GM18498 (cell line): ENCODE data around the gene HDAC7.
"Not testable (repeated sequence)": the region's sequence is repeated elsewhere in the genome, so short reads cannot be mapped to it uniquely, and the experiment has no call there.

Source experiments
- ATAC-seq: cut with Tn5 transposase; IDR thresholded peaks from one replicate; pipeline ENCODE4 v1.9.1; 2021; ENCODE audit warnings: mild to moderate bottlenecking, moderate library complexity; ENCODE audit not compliant: unreplicated experiment

Gene HDAC7

DNA sequence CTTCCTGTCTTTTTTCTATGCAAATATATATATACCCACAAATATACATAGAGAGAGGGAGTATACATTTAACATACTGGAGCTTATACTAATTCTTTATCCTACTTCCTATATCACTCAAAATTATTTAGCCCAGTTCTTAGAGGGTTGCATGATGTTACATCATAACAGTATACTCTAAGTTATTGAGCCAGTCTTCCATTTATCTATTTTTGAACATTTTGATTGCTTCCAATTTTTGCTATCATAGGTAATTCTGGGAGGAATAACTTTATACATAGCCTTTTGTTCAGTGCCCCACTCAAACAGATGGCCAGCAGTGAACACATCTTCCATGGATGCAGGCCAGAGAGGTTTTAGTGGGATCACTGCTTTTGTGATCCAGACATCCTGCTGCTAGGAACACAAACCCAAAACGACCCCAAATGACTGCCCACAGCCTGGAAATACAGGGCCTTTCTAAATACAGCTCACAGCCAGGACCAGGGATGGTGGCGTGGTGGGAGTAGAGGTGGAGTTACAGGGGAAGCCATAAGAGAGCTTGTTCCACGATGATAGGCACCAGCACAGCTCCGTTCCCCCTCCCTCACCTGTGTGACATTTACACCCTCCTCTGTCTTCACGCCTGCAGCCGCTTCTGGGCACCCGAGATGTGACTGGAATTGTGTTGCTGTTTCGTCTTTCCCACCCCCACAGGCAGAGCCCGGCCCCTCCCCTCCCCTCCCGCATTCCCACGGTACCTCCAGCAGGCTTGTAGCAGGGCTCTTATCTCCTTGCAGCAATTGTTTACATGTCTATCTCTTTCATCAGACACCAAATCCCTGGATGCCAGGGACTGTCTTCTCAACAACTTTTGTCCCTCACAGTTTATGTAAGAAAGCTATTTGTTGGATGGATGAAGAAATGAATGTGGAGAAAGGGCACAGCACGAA, 30.7 kb upstream of the HDAC7 start:
- ATAC-seq = no peak

DNA sequence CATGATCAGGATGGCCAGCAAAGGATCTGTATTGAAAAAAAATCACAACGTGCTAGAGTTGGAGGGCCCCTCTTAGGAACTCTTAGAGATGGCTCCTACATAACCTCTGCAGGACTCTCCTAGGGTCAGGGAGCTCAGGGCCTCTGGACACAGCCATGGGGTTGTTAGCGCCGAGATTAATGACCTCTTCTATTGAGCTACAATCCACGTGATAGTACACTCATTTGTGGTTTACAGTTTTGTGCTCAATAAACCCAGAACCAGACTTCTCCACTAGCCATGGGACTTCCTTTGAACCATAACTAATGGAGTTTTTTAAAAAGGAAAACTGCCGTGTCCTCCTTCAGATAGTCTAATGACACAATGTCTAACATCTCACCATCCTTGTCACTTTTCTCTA, 29.6 kb upstream of the HDAC7 start:
- ATAC-seq = no peak

DNA sequence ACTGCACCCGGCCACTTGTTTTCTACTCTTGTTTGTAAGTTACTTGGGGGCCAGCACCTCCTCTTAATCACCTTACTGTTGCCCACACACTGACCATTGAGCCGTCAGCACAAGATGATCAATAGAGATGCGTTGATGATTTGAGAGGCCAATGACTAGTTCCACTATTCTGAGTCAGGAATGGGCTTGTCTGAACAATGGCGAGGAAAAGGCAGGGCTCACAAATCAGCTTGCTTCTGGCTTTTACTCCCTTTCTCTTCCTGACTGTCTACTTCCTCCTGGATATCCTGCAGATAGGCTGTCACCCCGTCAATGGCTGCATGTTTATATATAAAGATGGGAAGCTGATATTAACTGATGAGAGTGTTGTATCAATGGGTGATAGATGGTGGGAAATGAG, 29.1 kb upstream of the HDAC7 start:
- ATAC-seq = no peak

DNA sequence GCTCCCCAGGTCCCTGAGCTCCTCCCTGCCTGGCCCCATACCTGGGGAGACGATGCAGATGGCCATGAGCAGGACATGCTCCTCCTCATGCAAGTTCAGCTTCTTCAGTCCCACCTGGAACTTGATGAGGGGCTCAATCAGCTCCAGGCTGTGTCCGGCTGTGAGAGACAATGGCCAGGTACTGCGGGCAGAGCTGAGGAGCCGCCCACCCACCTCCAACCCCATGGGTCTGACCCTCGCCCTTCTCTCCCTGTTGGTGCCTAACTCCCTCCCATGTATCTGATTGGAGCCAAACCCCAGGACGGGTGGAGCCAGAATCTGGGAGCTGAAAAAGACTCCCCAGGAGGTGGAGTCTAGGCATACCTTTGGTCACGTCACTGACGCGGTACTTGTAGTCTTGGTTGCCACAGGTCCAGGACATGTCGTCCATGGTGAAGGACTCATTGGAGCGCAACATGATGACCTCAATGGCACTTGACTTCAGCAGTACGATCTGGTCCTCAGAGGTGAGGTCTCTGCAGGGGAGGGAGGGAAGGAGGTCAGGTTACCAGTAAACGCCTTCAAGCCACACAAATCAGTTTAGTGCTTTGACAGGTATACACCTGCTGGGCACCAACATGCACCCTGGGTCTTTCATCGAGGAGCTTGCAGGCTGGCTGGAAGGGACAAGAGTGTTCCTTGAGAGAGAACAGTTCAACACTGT, 26.7 kb upstream of the HDAC7 start:
- no peak for ATAC-seq

DNA sequence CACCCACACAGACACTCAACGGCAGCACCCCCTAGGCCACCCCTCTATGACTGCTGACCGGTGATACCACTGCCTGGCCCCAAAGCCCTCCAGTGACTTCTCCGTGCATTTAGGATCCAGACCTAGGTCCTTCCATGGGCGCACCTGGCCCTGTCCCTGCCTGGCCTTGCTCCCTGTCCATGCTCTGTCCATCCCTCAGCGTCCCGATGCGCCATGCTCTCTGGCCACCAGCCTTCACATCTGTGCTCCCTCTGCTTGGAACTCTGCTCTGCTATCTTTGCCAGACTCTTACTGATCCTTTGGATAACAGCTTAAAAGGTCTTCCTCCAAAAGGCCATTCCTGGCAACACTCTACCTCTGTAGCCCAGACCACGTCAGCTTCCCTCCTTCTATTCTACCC, 25.4 kb upstream of the HDAC7 start:
- no peak for ATAC-seq

DNA sequence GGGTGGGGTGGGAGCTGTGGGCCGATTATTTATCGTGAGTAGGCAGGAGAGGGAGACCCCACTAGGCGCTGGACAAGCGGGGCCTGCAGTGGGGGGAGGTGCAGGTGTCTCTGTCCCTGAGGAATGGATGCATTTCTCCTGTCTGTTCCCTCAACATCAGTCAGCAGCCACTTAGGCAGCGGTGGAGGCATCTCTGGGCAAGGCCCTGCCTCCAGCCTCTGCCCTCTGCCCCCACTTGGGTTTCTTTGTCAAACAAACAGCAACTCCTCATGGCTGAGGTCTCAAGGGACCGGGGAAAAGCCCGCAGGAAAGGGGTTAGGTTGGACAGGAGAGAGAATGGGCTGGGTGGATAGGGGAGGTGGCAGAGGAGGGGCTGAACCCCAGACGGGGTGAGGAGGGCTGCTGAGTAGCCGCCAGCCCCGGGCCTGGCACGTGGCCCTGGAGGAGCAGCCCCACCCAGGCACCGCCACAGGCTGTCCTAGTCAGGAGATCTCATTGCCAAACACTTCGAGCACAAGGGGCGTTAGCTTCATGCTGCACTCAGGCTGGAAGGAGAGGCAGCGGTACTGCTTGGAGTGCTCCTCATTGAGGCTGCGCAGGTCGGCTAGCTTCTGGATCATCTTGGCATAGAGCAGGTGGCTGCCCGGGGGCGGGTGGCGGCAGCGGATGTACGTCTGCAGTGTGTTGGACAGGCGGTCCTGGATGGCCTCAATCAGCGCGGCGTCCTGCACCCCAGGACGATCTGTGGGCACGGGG, 24.7 kb upstream of the HDAC7 start:
- ATAC-seq = no peak

DNA sequence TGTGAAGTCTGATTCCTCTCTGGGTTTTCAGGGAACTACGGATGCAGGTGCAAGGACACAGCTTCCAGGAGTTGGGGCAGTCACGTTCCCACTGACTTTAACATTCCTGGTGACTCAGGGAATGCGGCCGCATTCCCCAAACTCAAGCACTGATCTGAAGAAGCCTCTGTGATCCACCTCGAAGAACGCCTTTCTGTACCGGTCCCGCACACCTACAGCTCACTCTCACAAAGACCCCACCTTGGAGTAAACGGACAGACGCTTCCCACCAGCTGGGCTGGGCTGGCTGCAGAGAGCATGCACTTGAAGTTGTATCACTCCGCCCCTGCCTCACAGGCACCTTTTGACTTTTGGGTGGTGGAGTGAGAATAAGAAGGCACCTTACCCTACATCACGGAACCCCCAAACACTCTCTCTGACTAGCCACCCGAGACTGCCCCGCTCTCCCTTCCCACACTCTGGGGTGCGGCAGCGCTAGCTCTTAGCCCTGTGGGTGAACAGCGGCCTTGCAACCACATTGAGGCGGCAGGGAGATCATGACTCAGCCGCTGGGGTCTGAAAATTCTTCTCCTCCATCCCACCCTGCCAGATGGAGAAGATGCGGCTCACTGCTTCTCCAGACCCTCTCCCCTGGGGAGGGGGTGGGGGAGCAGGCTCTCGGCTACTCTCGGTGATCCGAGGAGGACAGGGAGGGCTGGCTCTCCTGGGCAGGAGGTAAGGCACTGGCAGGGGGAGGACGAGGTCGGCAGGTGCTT, 23.7 kb upstream of the HDAC7 start:
- ATAC-seq = no peak

DNA sequence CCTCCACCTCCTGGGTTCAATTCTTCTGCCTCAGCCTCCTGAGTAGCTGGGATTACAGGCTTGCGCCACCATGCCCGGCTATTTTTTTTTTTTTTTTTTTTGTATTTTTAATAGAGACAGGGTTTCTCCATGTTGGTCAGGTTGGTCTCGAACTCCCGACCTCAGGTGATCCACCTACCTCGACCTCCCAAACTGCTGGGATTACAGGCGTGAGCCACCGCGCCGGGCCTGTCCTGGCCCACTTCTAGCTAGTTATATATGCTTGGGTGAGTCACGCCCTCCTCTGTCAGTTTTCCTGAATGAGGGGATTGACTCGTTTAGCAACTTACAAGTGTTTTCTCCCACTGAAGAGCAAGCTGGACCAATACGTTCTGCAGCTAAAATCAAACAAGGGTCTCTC, 22.8 kb upstream of the HDAC7 start:
- not testable (repeated sequence) for ATAC-seq

DNA sequence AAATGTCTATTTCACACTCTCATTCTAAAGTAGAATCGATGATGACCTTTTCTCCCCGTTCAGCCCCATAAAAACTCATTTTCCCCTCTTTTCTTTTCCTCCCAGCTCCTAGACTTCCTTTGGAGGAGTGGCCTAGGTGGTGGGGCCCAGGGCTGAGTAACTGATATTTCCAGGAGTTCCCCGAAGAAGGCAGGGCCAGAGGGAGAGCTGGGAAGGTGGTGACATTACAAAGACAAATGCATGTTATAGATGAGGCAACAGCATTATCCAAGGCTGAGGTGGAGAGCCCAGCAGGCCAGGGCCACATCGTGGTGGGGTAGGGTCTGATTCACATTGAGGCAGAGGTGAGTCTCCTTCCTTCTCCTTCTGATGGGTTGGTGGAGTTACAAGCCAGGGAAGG, 22.2 kb upstream of the HDAC7 start:
- no peak for ATAC-seq

DNA sequence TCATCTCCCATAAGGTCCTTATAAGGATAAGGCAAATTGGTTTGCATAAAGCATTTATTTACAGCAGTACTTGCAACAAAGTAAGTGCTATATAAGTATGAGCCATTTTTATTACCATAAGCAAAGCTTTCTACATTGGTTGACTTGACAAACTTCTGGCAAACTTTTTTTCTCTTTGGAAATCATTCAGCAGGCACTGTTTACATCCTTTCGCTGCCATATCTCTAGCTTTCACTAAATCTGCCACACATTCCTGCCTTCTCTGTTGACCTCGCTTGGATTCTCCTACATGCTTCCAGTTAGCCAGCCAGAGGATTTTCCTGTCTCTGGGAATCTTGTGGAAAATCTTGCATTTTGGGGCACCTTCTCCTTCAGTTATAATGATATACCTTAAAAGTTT, 21.8 kb upstream of the HDAC7 start:
- no peak for ATAC-seq

DNA sequence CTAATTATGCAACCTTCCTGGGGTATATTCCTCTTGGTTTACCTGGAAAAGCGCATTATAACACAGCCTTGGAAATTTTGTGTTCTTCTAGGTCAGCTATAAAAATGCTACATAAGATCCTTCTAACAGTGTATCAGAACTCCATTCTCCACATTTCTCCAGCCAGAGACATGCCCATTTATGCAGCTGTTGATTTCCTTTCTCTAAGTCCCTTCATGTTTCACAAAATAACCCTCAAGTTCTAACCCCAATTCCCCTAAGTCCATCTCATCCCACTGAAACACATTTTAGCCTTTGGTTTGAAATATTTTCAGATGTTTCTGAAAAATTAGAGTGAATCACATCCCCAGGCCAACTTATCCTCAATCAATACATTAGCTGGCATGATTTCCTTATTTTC, 20.9 kb upstream of the HDAC7 start:
- ATAC-seq = no peak

DNA sequence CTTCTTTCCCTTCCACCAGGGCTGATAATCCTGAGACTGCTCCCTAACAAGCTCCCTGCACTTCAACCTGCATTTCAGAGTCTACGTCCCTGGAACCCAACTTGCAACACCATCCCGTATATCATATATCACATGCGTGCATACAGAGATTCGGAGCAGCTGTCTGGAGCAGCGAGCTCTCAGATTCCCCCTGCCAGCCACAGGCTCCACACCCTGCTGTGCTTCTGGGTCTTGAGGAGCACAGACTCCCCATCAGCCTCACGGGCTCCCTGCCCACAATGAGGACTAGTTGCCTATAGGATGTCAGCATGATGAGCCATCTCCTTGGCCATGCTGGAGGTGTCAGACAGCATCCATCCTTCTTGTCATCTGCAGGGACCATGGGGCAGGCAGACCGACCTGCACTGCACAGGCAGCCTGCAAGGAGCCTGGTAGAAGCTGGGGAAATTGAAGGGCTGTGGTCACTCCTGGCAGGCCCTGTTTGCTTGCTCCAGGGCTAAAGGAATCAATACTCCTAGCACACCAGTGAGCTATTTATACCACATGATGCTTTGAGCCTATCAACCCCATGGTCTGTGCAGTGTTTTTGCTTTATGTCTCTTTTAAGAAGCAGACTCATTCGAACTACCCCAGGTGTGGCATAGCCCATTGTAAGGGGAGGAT, 19.6 kb upstream of the HDAC7 start:
- no peak for ATAC-seq

DNA sequence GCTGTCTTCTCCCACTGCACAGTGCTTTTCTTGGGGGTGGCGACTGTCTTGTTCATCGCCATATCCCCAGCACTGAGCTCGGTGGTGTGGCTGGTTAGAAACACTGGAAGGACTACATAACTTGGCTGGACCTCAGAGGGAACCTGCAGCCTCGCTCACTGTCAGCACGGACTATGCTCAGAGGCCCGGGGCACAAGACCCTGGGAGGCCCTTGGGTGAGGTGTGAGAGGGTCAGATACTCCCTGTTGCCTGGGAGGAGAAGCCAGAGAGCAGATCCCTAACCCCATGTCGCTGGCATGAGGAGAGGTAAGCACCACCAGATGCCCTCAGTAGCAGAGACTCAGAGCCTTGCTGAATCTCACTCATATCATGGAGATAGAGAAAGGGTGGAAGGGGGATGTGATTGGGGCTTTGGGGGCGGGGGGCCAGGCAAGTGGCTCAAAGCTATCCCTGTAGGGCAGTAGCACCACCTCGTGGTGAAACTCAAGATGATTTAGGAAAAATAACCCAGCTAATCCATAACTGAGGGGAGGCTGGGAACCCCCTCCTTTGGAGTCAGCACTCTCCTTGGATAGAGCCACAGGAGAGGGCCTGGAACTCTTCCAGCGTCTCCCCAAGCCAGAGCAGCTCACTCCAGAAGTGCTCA, 18.7 kb upstream of the HDAC7 start:
- ATAC-seq = no peak

DNA sequence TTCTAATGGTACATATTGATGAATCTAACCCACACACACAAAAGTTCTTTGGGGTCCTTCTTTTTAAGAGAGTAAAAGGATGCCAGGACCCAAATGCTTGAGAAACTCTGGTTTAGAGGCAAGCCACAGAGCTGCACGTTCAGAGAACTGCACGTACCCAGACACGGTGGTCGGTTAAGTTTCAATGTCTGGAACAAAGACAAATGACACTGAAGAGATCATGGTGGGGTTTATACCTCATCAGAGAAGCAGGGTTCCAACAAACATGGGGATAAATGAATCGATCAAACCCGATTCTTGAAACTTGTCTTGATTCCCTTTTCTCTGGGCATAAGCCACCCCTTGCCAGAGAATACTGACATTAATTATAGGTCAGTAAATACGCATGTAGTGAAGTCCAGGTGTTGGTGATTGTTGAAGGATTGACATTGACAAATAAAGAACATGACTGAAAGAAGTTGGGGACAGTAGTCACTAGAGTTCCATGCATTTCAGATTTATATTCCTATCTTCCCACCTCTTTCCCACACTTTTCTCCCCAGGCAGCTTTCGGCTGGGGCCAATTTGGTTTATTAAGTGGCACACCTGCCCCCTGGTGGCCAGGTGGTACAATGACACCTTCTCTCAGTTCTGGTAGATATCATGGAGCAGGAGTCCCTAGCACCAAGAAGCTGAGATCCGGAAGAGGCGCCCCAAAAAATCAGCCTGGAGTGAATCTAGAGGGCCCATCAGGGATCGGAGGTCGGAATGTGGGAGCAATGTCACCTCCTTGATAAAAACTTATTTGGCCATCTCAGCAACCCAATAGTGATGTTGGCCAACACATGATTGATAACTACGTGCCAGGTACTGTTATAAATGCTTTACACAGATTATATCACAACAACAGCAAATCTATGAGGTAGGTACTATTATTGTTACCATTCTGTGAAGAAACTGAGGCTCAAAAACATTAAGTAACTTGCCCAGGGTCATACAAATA, 17.8 kb upstream of the HDAC7 start:
- peak; percentile 47 for ATAC-seq

DNA sequence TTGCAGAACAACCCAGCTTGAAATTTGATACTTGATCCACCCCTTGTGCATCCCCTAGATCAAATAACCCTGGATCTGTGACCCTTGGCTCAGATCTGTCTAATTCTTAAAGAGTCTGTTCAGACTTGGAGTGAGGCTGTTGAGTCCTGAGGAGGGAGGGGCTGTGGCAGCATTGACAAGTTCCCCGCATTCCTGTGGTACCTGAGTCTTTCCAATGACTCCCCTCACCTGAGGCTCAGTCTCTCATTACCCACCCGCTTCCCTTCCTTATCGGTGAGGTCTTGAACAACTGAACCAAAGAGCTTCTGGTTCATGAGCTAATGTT, 16.1 kb upstream of the HDAC7 start:
- ATAC-seq = no peak

DNA sequence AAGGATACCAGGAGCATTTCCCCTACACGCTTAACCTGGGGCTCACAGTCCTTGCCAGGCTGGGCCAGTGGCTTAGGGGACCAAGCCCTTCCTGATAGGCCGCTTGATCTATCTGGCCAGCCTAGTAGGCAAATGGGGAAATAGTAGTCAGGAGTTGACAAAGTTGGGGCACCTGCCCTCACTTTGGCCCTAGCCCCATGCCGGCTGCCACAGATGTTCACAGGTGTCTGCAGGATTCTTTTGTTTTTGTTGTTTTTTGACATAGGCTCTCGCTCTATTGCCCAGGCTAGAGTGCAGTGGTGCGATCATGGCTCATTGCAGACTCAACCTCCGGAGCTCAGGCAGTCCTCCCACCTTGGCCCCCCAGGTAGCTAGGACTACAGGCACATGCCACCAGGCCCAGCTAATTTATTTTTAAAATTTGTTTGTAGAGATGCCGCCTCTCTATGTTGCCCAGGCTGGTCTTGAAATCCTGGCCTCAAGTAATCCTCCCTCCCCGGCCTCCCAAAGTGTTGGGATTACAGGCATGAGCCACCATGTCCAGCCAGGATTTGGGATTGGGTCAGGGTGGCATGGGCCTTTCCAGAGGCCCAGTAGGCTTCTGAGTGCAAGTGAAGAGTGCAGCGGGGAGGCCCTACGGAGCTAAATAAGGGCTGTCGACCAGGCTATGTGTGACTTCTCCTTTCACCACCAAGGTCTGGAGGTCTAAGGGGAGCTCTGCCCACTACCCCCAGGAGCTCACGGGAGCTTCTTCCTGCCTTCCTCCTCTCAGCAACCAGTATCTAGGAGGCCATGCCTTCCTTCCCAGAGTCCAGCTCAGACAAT, 15.5 kb upstream of the HDAC7 start:
- no peak for ATAC-seq

DNA sequence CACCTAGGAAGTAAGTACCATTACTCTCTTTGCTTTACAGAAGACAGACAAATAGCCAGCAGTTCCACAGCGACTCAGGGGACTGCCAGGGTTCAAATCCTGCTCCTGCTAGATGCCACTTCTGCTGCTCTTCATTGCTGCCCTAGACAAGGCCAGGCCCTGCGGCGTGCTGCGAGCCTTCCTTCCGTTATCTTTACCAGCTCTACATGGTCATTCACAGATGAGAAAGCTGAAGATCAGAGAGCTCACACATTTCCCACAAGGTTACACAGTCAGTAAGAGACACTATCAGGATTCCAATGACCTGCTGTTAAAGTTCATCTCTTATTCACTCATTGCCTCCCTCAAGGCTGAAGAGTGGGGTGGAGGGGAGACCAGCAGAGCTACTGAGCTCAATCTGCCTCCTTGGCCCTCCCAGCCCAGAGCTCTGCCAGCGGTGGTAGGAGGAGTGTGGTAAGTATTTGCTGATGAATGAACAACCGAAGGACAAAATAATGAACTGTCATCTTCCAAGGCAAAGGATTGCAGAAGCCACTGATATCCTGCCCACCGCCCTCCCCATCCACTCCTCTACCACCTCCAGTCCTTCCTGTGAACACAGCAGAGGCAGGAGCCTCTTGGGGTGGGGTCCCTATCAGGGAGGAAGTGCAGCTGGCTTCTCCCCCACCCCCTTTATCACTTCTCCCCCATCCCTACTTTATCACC, 14.6 kb upstream of the HDAC7 start:
- ATAC-seq = no peak
